Stimulated activated naive CD8-positive, alpha-beta T cell treated with anti-CD3 and anti-CD28 coated beads, Interleukin-15, Interleukin-2, amounts not matched to agents 100 ng/mL and 50 ng/mL, for 24 hours (primary cell): ENCODE measurements around the gene TAC3.
A peak's percentile ranks its signal among the peaks of the same experiment; 100 is the strongest.

Experiments
- H3K27ac Mint-ChIP-seq: one replicate; pipeline ENCODE4 v1.8.0; 2021; ENCODE audit warnings: mild to moderate bottlenecking, mixed read lengths
- H3K27me3 Mint-ChIP-seq: one replicate; pipeline ENCODE4 v1.8.0; 2021; ENCODE audit warnings: mixed read lengths
- H3K36me3 Mint-ChIP-seq: one replicate; pipeline ENCODE4 v1.8.0; 2021; ENCODE audit warnings: low read depth, mixed read lengths
- H3K4me1 Mint-ChIP-seq: one replicate; pipeline ENCODE4 v1.8.0; 2021; ENCODE audit warnings: low read depth, mixed read lengths
- H3K4me3 Mint-ChIP-seq: one replicate; pipeline ENCODE4 v1.8.0; 2021; ENCODE audit warnings: mild to moderate bottlenecking, mixed read lengths
- H3K9me3 Mint-ChIP-seq: one replicate; pipeline ENCODE4 v1.8.0; 2021; ENCODE audit warnings: mixed read lengths

The TAC3 gene

GRCh38 chr12:57000393-57000792 is 15.9 kb downstream of the TAC3 start:
- Mint-ChIP-seq H3K9me3 (no peaks in the 10 kb centered on the region), H3K27me3 (no peaks in the 10 kb centered on the region), H3K4me1 (peaks cover 62% of the 10 kb centered on the region), H3K36me3 (peaks cover 55% of the 10 kb centered on the region), H3K4me3 (no peak overlapping the region), H3K27ac (peak overlapping the region; percentile 42)

- H3K27me3 Mint-ChIP-seq = no peaks in the 10 kb centered on the region
- peaks cover 53% of the 10 kb centered on the region for H3K4me1 Mint-ChIP-seq
- peaks cover 55% of the 10 kb centered on the region for H3K36me3 Mint-ChIP-seq
- H3K9me3 Mint-ChIP-seq = no peaks in the 10 kb centered on the region
- H3K27ac Mint-ChIP-seq = peak overlapping the region; percentile 78
- no peak overlapping the region for H3K4me3 Mint-ChIP-seq
Observed at GRCh38 chr12:56999456-56999855, 16.9 kb downstream of the TAC3 start.

GRCh38 chr12:56998981-56999380 is 17.3 kb downstream of the TAC3 start:
- Mint-ChIP-seq H3K36me3 (peaks cover 51% of the 10 kb centered on the region), H3K4me3 (peak overlapping the region; percentile 17), H3K27me3 (no peaks in the 10 kb centered on the region), H3K9me3 (no peaks in the 10 kb centered on the region), H3K4me1 (peaks cover 48% of the 10 kb centered on the region), H3K27ac (peak overlapping the region; percentile 78)

- H3K4me3 Mint-ChIP-seq = no peak overlapping the region
- no peaks in the 10 kb centered on the region for H3K27me3 Mint-ChIP-seq
- no peaks in the 10 kb centered on the region for H3K9me3 Mint-ChIP-seq
- H3K27ac Mint-ChIP-seq = peak overlapping the region; percentile 78
- H3K36me3 Mint-ChIP-seq = peaks cover 45% of the 10 kb centered on the region
- H3K4me1 Mint-ChIP-seq = peaks cover 45% of the 10 kb centered on the region
Observed at GRCh38 chr12:56998316-56998715, 18.0 kb downstream of the TAC3 start.

GRCh38 chr12:56996793-56997545 is 19.4 kb downstream of the TAC3 start:
- no peak overlapping the region for H3K4me3 Mint-ChIP-seq
- H3K36me3 Mint-ChIP-seq = peaks cover 31% of the 10 kb centered on the region
- peaks cover 46% of the 10 kb centered on the region for H3K4me1 Mint-ChIP-seq
- no peaks in the 10 kb centered on the region for H3K27me3 Mint-ChIP-seq
- H3K27ac Mint-ChIP-seq = no peak overlapping the region
- H3K9me3 Mint-ChIP-seq = no peaks in the 10 kb centered on the region

GRCh38 chr12:56995930-56996496 is 20.3 kb downstream of the TAC3 start:
- H3K4me1 Mint-ChIP-seq = peaks cover 45% of the 10 kb centered on the region
- no peaks in the 10 kb centered on the region for H3K27me3 Mint-ChIP-seq
- H3K36me3 Mint-ChIP-seq = peaks cover 31% of the 10 kb centered on the region
- H3K27ac Mint-ChIP-seq = no peak overlapping the region
- no peaks in the 10 kb centered on the region for H3K9me3 Mint-ChIP-seq
- no peak overlapping the region for H3K4me3 Mint-ChIP-seq

- H3K27ac Mint-ChIP-seq = no peak overlapping the region
- H3K4me3 Mint-ChIP-seq = no peak overlapping the region
- no peaks in the 10 kb centered on the region for H3K9me3 Mint-ChIP-seq
- peaks cover 31% of the 10 kb centered on the region for H3K36me3 Mint-ChIP-seq
- H3K4me1 Mint-ChIP-seq = peaks cover 38% of the 10 kb centered on the region
- H3K27me3 Mint-ChIP-seq = no peaks in the 10 kb centered on the region
Observed at GRCh38 chr12:56995201-56995929, 21.0 kb downstream of the TAC3 start.

GRCh38 chr12:56994231-56994746 is 22.0 kb downstream of the TAC3 start:
- no peak overlapping the region for H3K27ac Mint-ChIP-seq
- H3K9me3 Mint-ChIP-seq = no peaks in the 10 kb centered on the region
- peaks cover 24% of the 10 kb centered on the region for H3K36me3 Mint-ChIP-seq
- H3K27me3 Mint-ChIP-seq = no peaks in the 10 kb centered on the region
- H3K4me3 Mint-ChIP-seq = no peak overlapping the region
- H3K4me1 Mint-ChIP-seq = peaks cover 27% of the 10 kb centered on the region

- H3K9me3 Mint-ChIP-seq = no peaks in the 10 kb centered on the region
- H3K27ac Mint-ChIP-seq = no peak overlapping the region
- peaks cover 22% of the 10 kb centered on the region for H3K36me3 Mint-ChIP-seq
- H3K4me1 Mint-ChIP-seq = peaks cover 18% of the 10 kb centered on the region
- no peak overlapping the region for H3K4me3 Mint-ChIP-seq
- peaks cover 4% of the 10 kb centered on the region for H3K27me3 Mint-ChIP-seq
Observed at GRCh38 chr12:56993346-56993745, 23.0 kb downstream of the TAC3 start.

GRCh38 chr12:56991319-56992246 is 24.7 kb downstream of the TAC3 start:
- H3K4me3 Mint-ChIP-seq = no peak overlapping the region
- H3K36me3 Mint-ChIP-seq = peaks cover 15% of the 10 kb centered on the region

GRCh38 chr12:56990648-56991318 is 25.5 kb downstream of the TAC3 start:
- Mint-ChIP-seq H3K36me3 (peaks cover 7% of the 10 kb centered on the region), H3K27ac (no peak overlapping the region), H3K9me3 (no peaks in the 10 kb centered on the region), H3K4me3 (no peak overlapping the region), H3K4me1 (peaks cover 9% of the 10 kb centered on the region), H3K27me3 (peaks cover 4% of the 10 kb centered on the region)

More at GRCh38 chr12:56991319-56992246, 24.7 kb downstream of the TAC3 start:
- Mint-ChIP-seq H3K27ac (no peak overlapping the region), H3K27me3 (peaks cover 4% of the 10 kb centered on the region), H3K4me1 (peaks cover 9% of the 10 kb centered on the region), H3K9me3 (no peaks in the 10 kb centered on the region)

- Mint-ChIP-seq H3K4me3 (no peak overlapping the region), H3K27me3 (peaks cover 4% of the 10 kb centered on the region), H3K27ac (peak overlapping the region; percentile 3), H3K9me3 (no peaks in the 10 kb centered on the region), H3K36me3 (peaks cover 4% of the 10 kb centered on the region), H3K4me1 (peaks cover 9% of the 10 kb centered on the region)
Observed at GRCh38 chr12:56989861-56990610, 26.3 kb downstream of the TAC3 start.

GRCh38 chr12:56988207-56988739 is 28.1 kb downstream of the TAC3 start:
- H3K4me3 Mint-ChIP-seq = no peak overlapping the region
- H3K9me3 Mint-ChIP-seq = no peaks in the 10 kb centered on the region
- no peaks in the 10 kb centered on the region for H3K36me3 Mint-ChIP-seq
- no peak overlapping the region for H3K27ac Mint-ChIP-seq
- H3K27me3 Mint-ChIP-seq = peaks cover 4% of the 10 kb centered on the region
- peaks cover 9% of the 10 kb centered on the region for H3K4me1 Mint-ChIP-seq
